Panc1 (cell line): Measurements from ENCODE around the gene SLC1A3. TPM values are rescaled to one million over a fixed set of nuclear protein-coding genes. Genes with fewer than 3 reads are reported as not detected.

Experiments used
- ATAC-seq: fragments of 200-7000 bp; cut with Tn5 transposase; 2 replicates; pipeline ENCODE4 v1.9.1; 2020; ENCODE audit warnings: mild to moderate bottlenecking, moderate library complexity
- BruUV-seq: library from RNA; stranded (reverse); fragments of 400-500 nt; replicated peaks from 2 replicates; lab custom pipeline; 2021; lab: Mats Ljungman, UMichigan
- CTCF ChIA-PET: fragments of 300-600 bp; sonication (Branson Sonifier 250); formaldehyde crosslinking; loops from one replicate; lab custom pipeline; 2022; ENCODE audit warnings: antibody characterized with exemption; lab: Charles Lee
- POLR2A ChIA-PET: fragments of 300-600 bp; sonication (Branson Sonifier 250); formaldehyde crosslinking; loops from one replicate; lab custom pipeline; 2022; ENCODE audit warnings: antibody characterized with exemption; lab: Charles Lee
- DNase-seq: peaks from one replicate; pipeline ENCODE4 v3.0.0-alpha.2; 2010; ENCODE audit warnings: low read depth, low spot score
- H3K27ac ChIP-seq: 2 replicates; pipeline ENCODE4 v1.5.1; 2011; ENCODE audit warnings: mild to moderate bottlenecking, low read length, inconsistent platforms
- H3K27me3 ChIP-seq: fragments of 200-500 bp; sonication (Bioruptor generic); 2 replicates; pipeline ENCODE4 v1.6.0; 2014; ENCODE audit warnings: low read length, inconsistent platforms; ENCODE audit not compliant: control insufficient read depth, insufficient read depth
- H3K36me3 ChIP-seq: fragments of 200-500 bp; sonication (Bioruptor generic); 2 replicates; pipeline ENCODE4 v1.5.1; 2014; ENCODE audit warnings: inconsistent platforms, mild to moderate bottlenecking, low read length, moderate library complexity; ENCODE audit not compliant: control insufficient read depth, insufficient read depth
- H3K4me1 ChIP-seq: 2 replicates; pipeline ENCODE4 v1.5.1; 2011; ENCODE audit warnings: inconsistent platforms, mild to moderate bottlenecking, low read length, moderate library complexity; ENCODE audit not compliant: control insufficient read depth, insufficient read depth
- H3K4me3 ChIP-seq, 2 experiments: 2 replicates each; pipeline ENCODE4 v1.5.1; 2011 to 2012; ENCODE audit warnings: low read depth in 2 of 2, low read length in 2 of 2, mild to moderate bottlenecking in 2 of 2, inconsistent platforms in 1 of 2, moderate library complexity in 1 of 2
- H3K9me3 ChIP-seq: fragments of 200-500 bp; sonication (Bioruptor generic); 2 replicates; pipeline ENCODE4 v1.5.1; 2014; ENCODE audit warnings: low read depth, mild to moderate bottlenecking, inconsistent platforms, low read length, moderate library complexity; ENCODE audit not compliant: control insufficient read depth, insufficient read depth
- CTCF ChIP-seq: fragments of 450-650 bp; IDR thresholded peaks from 2 replicates; pipeline ENCODE4 v1.5.1; 2017; ENCODE audit warnings: mild to moderate bottlenecking
- POLR2AphosphoS5 ChIP-seq: IDR thresholded peaks from 2 replicates; pipeline ENCODE4 v1.6.1; 2012; ENCODE audit warnings: mild to moderate bottlenecking, low read depth, low read length, moderate library complexity
- REST ChIP-seq, 2 experiments: IDR thresholded peaks; 2 replicates each; pipeline ENCODE4 v1.6.1; 2011 to 2012; ENCODE audit warnings: low read depth in 2 of 2, control low read depth in 1 of 2, low read length in 1 of 2, mild to moderate bottlenecking in 1 of 2, moderate library complexity in 1 of 2; ENCODE audit not compliant: insufficient read depth in 1 of 2
- SIN3A ChIP-seq: IDR thresholded peaks from 2 replicates; pipeline ENCODE4 v1.6.1; 2012; ENCODE audit warnings: low read depth, mild to moderate bottlenecking, low read length, moderate library complexity, borderline replicate concordance; ENCODE audit not compliant: insufficient read depth
- TCF7L2 ChIP-seq: IDR thresholded peaks from 2 replicates; pipeline ENCODE4 v1.6.1; 2011; ENCODE audit warnings: mild to moderate bottlenecking, low read depth, low read length, inconsistent platforms
- in situ Hi-C: cut with HindIII; loops from 2 replicates; pipeline ENCODE4 v1.10.0; 2016; ENCODE audit warnings: low sequenced_read_pairs, low pct_unique_long_range_greater_than_20kb
- intact Hi-C: fragments of 100-400 bp; cut with micrococcal nuclease; formaldehyde crosslinking; loops from one replicate; pipeline ENCODE4 v1.10.0; 2022; ENCODE audit not compliant: unreplicated experiment
- total RNA-seq: library from RNA; stranded (reverse); gene quantifications from one replicate; pipeline ENCODE4 v1.2.1, GENCODE V29; 2021; ENCODE audit not compliant: unreplicated experiment

The SLC1A3 gene
- total RNA-seq, 1 experiment from 2014 or later: 0.13 TPM

- TF ChIP-seq REST (IDR thresholded peaks at IDR 0.05; ENCODE audit: insufficient read depth in 1 of 2, low read depth in 2 of 2, low read length in 1 of 2) (no peak), CTCF (no peak), POLR2AphosphoS5 (no peak), SIN3A (no peak), TCF7L2 (no peak)
- Histone ChIP-seq H3K27me3 (peaks cover 5% of the 10 kb centered on the region; the same call in 1 of the 2 replicates), H3K9me3 (no peaks in the 10 kb centered on the region), H3K4me3 (no peak overlapping the region), H3K36me3 (no peaks in the 10 kb centered on the region), H3K27ac (no peak overlapping the region), H3K4me1 (no peaks in the 10 kb centered on the region)
- in situ Hi-C loops (no loop called here), intact Hi-C loops (no loop called here)
- BruUV-seq: no TSS peak
- ChIA-PET CTCF (no interaction called here), POLR2A (no interaction called here)
- ATAC-seq (no peak), DNase-seq (no peak)
These were observed 35.9 kb upstream of the SLC1A3 start for GRCh38 chr5:36570301-36571095.

DNA sequence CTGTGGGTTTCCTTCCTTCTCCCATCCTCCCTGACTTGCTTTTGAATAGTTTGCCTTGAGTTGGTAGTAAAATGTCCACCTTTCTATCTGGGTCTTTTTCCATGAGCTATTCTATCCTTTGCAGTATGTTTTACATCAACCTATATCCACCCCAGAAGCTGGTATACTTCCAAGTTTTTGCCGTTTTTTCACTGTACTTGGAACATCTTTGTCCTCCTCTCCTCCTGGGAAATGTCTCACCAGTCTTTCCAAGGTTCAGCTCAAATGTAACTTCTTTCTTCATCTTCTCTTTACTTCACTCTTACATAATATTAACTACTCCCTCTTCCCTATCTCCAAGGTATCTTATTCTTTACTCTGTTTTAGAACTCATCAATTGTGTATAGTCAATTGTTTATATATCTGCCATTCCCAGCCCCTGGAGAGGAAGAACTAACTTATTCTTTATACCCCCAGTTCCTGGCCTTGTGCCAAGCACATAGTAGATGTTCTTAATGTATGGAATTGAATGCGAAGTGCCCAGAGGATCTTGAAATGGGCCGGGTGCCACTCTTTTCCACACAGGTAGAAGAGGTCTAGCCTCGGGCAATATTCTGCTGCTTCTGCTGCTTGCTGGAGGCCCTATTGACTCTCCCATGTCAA is 34.9 kb upstream of the SLC1A3 start:
- CTCF ChIA-PET: no interaction called here
- Histone ChIP-seq H3K27me3 (peaks cover 5% of the 10 kb centered on the region; the same call in 1 of the 2 replicates), H3K4me1 (no peaks in the 10 kb centered on the region), H3K36me3 (no peaks in the 10 kb centered on the region), H3K27ac (no peak overlapping the region), H3K4me3 (no peak overlapping the region), H3K9me3 (no peaks in the 10 kb centered on the region)
- POLR2A ChIA-PET: no interaction called here
- DNase-seq: no peak
- intact Hi-C loops (no loop called here), in situ Hi-C loops (no loop called here)
- no peak for TF ChIP-seq REST (IDR thresholded peaks at IDR 0.05; ENCODE audit: insufficient read depth in 1 of 2, low read depth in 2 of 2, low read length in 1 of 2)
- TF ChIP-seq CTCF: no peak
- TF ChIP-seq SIN3A: no peak
- TF ChIP-seq TCF7L2: no peak
- no peak for TF ChIP-seq POLR2AphosphoS5
- no peak for ATAC-seq
- no TSS peak for BruUV-seq
